Renal pelvis (tissue), 12 donors: ENCODE data around the gene ZNF791. TPM values are rescaled to one million over a fixed set of nuclear protein-coding genes. Genes with fewer than 3 reads are reported as not detected.
A peak's percentile ranks its signal among the peaks of the same experiment; 100 is the strongest.
"Not testable (repeated sequence)": the region's sequence is repeated elsewhere in the genome, so short reads cannot be mapped to it uniquely, and the experiment has no call there.

Experiments used
- DNase-seq: peaks from one replicate; pipeline ENCODE4 v3.0.0-alpha.2; 2013
- long read RNA-seq, 16 experiments: transcript quantifications; one replicate each; lab custom pipeline, GENCODE V29; 2026
- polyA plus RNA-seq, 3 donors: library from polyadenylated mRNA; unstranded; fragments of 120-200 nt; gene quantifications; one replicate each; pipeline ENCODE4 v1.2.1, GENCODE V29; 2013; ENCODE audit not compliant: insufficient read length in 3 of 3

The ZNF791 gene
- polyA plus RNA-seq = 10 to 100 TPM; 14.8 to 26.2 (median 22.0) TPM
- long read RNA-seq, donor 1, full-length matches to known transcripts = 3 of 2,457 reads
- long read RNA-seq, donor 1, partial matches to known transcripts = 2,454 of 2,457 reads
- long read RNA-seq, donor 1, other reads (novel, unspliced or antisense) = 0 of 2,457 reads
- long read RNA-seq, donor 2, partial matches to known transcripts = 1,997 of 1,997 reads
- long read RNA-seq, donor 2, other reads (novel, unspliced or antisense) = 0 of 1,997 reads
- long read RNA-seq, donor 3, full-length matches to known transcripts = 3 of 12 reads
- long read RNA-seq, donor 3, partial matches to known transcripts = 9 of 12 reads
- long read RNA-seq, donor 3, other reads (novel, unspliced or antisense) = 0 of 12 reads
- long read RNA-seq, donor 4, partial matches to known transcripts = 2,881 of 2,881 reads
- long read RNA-seq, donor 4, other reads (novel, unspliced or antisense) = 0 of 2,881 reads
- long read RNA-seq, donor 5, full-length matches to known transcripts = 2 of 2 reads
- long read RNA-seq, donor 5, partial matches to known transcripts = 0 of 2 reads
- long read RNA-seq, donor 5, other reads (novel, unspliced or antisense) = 0 of 2 reads
- long read RNA-seq, donor 6, full-length matches to known transcripts = 7 of 7 reads
- long read RNA-seq, donor 6, partial matches to known transcripts = 0 of 7 reads
- long read RNA-seq, donor 6, other reads (novel, unspliced or antisense) = 0 of 7 reads
- long read RNA-seq, donor 7, full-length matches to known transcripts = 9 of 1,810 reads
- long read RNA-seq, donor 7, partial matches to known transcripts = 1,801 of 1,810 reads
- long read RNA-seq, donor 7, other reads (novel, unspliced or antisense) = 0 of 1,810 reads
- long read RNA-seq, donor 8, full-length matches to known transcripts = 4 of 4 reads
- long read RNA-seq, donor 8, partial matches to known transcripts = 0 of 4 reads
- long read RNA-seq, donor 8, other reads (novel, unspliced or antisense) = 0 of 4 reads
- long read RNA-seq, donor 9, full-length matches to known transcripts = 4 of 4 reads
- long read RNA-seq, donor 9, partial matches to known transcripts = 0 of 4 reads
- long read RNA-seq, donor 9, other reads (novel, unspliced or antisense) = 0 of 4 reads
- long read RNA-seq, donor 10, full-length matches to known transcripts = 4 of 50 reads
- long read RNA-seq, donor 10, partial matches to known transcripts = 24 of 50 reads
- long read RNA-seq, donor 10, other reads (novel, unspliced or antisense) = 22 of 50 reads
- long read RNA-seq, donor 11, full-length matches to known transcripts = 1 of 1 reads
- long read RNA-seq, donor 11, partial matches to known transcripts = 0 of 1 reads
- long read RNA-seq, donor 11, other reads (novel, unspliced or antisense) = 0 of 1 reads
- long read RNA-seq, donor 12, full-length matches to known transcripts = 5 of 3,362 reads
- long read RNA-seq, donor 12, partial matches to known transcripts = 3,357 of 3,362 reads
- long read RNA-seq, donor 12, other reads (novel, unspliced or antisense) = 0 of 3,362 reads
- long read RNA-seq, donor 13, full-length matches to known transcripts = 3 of 8 reads
- long read RNA-seq, donor 13, partial matches to known transcripts = 0 of 8 reads
- long read RNA-seq, donor 13, other reads (novel, unspliced or antisense) = 5 of 8 reads
- long read RNA-seq, donor 14 = 0 reads
- long read RNA-seq, donor 15 = 0 reads
- long read RNA-seq, donor 16, full-length matches to known transcripts = 6 of 1,946 reads
- long read RNA-seq, donor 16, partial matches to known transcripts = 1,940 of 1,946 reads
- long read RNA-seq, donor 16, other reads (novel, unspliced or antisense) = 0 of 1,946 reads

DNA sequence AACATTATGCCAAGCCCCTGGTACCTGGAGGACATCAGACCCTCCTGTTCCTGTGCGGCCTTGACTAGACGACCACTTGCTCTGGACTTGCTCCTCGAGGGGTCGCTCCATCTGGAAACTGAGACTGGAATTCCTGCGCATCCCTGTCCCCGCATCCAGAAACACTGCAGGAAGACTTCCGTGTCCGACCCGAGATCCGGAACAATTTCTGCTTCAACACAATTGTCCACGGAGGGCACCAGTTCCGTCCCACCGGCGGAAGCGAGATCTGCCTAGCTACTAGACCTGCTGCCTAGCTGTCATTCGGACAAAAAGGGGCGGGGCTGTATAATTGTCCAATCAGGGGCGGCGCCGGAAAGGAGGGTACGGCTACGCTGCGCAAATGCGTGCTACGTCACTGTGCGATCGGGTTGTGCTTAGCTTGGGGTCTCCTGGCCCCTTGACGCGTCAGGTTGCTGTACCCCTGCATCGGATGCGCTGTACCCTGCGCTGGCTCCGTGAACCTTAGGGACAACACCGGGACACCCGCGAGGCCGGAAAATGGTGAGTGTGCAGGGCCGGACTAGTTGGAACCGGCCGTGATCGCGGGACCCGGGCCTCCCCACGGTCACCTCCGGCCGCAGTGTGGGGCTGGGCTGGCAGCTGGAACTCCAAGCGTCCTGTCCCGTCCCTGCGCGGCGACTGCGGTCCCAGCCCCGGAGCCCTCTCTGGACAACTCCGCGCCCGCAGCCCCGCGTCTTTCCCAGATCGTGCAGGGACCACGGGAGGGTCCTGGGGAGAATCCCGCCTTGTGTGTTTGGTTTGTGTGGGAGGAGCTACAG is at the start of gene ZNF791, which contains the start of gene ZNF490:
ZNF791 (plus strand) TSS at position 381 of the 821 bp plus-strand sequence; CDS start at position 541, 160 bp downstream.
ZNF490 (minus strand) TSS at position 274 of the 821 bp plus-strand sequence; CDS start at position 141, 133 bp downstream.
- peak; percentile 99 for DNase-seq

DNA sequence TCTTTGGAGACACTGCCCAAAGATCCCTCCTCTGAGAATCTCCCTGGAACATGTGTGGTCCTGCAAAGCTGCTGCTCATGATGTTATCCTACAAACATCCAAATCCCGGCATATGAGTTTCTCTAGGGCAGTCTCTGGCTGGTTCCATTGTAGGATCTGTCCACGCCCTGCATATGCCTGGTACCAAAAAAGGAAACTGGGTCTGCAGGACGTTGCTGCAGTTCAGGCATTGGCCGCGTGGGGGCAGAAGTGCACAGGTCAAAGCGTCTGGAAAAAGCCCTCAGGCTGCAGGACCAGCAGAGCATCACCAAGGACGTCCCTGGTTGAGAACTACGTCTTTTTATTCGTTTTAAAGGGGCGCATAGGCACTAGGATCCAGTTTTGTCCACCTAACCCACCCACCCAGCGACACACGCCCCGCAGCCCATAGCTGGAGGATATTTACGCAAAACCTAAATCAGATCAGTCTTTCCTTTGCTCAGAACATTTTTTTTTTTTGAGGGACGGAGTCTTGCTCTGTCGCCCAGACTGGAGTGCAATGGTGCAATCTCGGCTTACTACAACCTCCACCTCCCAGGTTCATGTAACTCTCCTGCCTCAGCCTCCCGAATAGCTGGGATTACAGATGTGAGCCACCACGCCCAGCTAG is 46.6 kb upstream of the ZNF791 start:
- DNase-seq = peak; percentile 79

GRCh38 chr19:12566380-12566779 is 44.3 kb upstream of the ZNF791 start:
- DNase-seq = not testable (repeated sequence)

DNA sequence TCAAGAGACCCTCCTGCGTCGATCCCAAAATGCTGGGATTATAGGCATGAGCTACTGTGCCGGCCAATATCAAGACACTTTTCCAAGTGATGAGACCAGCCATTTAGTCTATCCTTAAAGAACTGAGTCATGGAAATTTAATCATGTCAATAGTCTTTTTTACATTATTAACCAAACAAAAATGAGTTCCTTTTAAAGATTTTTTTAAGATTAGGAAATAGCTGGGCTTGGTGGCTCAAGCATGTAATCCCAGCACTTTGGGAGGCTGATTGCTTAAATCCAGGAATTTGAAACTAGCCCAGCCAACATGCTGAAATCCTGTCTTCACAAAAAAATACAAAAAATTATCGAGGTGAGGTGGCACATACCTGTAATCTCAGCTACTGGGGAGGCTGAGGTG is 42.8 kb upstream of the ZNF791 start:
- no peak for DNase-seq

- no peak for DNase-seq
Measured at GRCh38 chr19:12574036-12574435, 36.7 kb upstream of the ZNF791 start.

DNA sequence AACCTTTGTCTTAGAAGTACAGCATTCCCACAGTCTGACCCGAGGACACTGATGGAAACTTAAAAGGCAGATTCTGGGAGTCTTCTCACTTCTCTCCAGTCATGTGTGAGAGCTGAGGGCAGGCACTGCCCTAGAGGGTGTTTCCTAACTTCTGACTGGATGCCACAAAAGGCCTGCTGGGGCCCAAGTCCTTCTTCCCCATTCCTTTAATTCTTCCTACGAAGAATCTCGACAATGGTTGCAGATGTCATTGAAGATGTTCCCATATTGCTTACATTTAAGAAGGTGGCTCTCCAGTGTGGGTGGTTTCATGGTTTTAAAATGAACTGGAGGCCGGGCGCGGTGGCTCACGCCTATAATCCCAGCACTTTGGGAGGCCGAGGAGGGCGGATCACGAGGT is 32.1 kb upstream of the ZNF791 start:
- no peak for DNase-seq

DNA sequence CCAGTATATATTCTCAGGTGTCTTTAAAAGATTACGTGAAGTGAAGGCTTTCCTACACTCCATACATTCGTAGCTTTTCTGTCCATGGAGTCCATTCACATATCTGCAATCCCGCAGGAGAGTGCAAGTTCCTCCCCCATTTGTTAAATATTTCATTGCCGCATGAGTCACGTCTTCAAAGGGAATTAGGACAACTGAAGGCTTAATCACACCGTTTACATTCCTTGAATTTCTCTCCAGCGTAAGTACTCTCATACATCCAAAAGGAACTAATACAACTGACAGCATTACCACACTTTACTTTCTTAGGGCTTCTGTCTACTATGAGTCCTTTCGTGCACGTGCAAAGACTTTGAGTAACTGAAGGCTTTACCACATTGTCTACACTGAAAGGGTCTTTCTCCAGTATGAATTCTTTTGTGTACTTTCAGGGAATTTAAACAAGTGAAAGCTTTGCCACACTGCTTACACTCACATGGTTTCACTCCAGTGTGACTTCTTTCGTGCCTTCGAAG is 30.5 kb upstream of the ZNF791 start:
- no peak for DNase-seq

DNA sequence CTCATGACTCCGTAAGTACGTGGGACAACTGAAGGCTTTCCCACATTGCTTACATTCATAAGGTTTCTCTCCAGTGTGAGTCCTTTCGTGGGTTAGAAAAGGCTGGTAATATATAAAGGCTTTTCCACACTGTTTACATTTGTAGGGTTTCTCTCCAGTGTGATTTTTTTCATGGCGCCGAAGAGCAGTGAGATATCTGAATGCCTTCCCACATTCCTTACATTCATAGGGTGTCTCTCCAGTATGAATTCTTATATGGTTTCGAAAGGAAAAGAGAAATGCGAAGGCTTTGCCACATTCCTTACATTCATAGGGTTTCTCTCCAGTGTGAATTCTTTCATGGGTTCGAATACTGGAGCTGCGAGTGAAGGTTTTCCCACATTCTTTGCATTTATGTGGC is 29.6 kb upstream of the ZNF791 start:
- no peak for DNase-seq

GRCh38 chr19:12596485-12596884 is 14.2 kb upstream of the ZNF791 start:
- no peak for DNase-seq

- peak; percentile 47 for DNase-seq
Measured at GRCh38 chr19:12596927-12597548, 13.7 kb upstream of the ZNF791 start.

DNA sequence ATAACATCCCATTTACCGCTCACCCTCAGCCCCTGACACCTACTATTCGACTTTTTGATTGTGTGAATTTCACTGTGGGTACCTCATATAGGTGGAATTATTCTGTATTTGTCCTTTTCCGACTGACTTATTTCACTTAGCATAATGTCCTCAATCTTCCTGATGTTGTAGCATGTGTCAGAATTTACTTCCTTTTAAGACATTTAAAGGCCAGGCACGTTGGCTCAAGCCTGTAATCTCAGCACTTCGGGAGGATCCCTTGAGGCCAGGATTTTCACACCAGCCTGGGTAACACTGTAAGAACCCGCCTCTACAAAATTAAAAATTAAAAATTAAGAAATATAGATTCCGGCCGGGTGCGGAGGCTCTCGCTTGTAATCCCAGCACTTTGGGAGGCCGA is 13.1 kb upstream of the ZNF791 start:
- no peak for DNase-seq

GRCh38 chr19:12603714-12604113 is 7.0 kb upstream of the ZNF791 start:
- DNase-seq = no peak

DNA sequence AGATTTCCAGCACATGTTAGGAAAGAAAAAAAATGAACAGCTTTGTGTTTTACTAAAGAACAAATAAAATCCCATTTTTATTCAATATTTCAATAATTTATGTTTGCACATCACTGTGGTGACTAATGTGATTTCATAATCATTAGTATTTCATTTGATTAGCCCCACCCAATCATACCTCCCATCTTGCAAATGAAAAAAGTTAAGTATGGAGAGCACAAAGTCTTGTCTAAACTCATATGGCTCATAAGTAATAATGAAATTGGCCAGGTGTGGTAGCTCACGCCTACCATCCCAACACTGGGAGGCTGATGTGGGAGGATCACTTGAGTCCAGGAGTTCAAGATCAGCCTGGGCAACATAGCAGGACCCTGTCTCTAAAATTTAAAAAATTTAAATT is 3.9 kb upstream of the ZNF791 start:
- DNase-seq = no peak

- DNase-seq = no peak
Measured at GRCh38 chr19:12607631-12608030, 3.1 kb upstream of the ZNF791 start.

DNA sequence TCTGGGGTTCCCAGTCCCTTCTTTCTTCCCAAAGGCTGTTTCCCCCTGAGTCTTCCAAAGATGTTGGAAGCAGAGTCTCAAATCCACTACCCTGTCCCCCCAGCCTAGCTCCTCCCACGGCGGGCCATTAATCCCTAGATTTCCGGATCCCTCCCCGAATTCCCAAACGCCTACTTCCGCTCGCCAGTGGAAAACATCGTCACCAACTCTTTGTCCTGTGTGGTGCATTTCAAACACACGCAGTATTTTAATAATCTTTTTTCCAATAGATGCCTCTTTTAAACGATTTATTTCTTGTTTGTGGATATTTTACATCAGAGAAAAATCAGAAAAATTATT is 610 bp downstream of the ZNF791 start:
- DNase-seq = peak; percentile 88

GRCh38 chr19:12617646-12618045 is 6.9 kb downstream of the ZNF791 start:
- DNase-seq = no peak

DNA sequence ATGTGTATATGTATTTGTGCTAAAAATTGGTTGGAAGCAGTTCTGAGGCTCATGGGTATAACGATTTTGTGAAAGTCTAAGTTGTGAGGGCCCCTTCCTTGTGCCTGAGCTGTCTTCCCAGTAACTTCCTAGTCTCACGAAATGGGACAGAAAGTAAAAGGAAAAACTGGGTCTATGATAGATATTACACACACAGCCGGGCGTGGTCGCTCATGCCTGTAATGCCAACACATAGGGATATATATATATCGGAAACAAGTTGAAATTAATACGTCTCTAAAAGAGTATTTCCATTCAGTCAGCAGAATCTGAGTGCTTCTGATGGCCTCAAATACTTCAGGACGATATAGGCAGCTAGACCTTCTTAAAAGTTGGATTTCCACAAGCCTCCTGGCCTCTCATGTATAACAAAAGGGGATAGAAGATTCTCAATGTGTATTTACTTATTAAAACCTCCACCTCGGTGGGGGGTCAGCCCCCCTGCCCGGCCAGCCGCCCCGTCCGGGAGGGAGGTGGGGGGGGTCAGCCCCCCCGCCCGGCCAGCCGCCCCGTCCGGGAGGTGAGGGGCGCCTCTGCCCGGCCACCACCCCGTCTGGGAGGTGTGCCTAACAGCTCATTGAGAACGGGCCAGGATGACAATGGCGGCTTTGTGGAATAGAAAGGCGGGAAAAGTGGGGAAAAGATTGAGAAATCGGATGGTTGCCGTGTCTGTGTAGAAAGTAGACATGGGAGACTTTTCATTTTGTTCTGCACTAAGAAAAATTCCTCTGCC is 10.7 kb downstream of the ZNF791 start:
- DNase-seq = not testable (repeated sequence)
